Fibroblast of lung (primary cell): ENCODE measurements around the gene CCDC27.

Experiments
- CTCF ChIP-seq, 2 donors: IDR thresholded peaks in 1 of 2; conservative IDR thresholded peaks in 1 of 2; 1 replicate in 1 of 2; 2 replicates in 1 of 2; pipeline ENCODE4 v1.5.1; 2011 to 2012; ENCODE audit warnings: low read length in 2 of 2, control low read depth in 1 of 2, inconsistent platforms in 1 of 2, low read depth in 1 of 2, mild to moderate bottlenecking in 1 of 2
- EZH2 ChIP-seq: IDR thresholded peaks from 2 replicates; pipeline ENCODE4 v1.5.1; 2012; ENCODE audit warnings: low read length, control low read depth, mild to moderate bottlenecking; ENCODE audit errors: missing control alignments

- TF ChIP-seq CTCF (conservative IDR thresholded peaks at IDR 0.05 in 1 of 2, IDR thresholded peaks at IDR 0.05 in 1 of 2; ENCODE audit: low read depth in 1 of 2, low read length in 2 of 2) (no peak), EZH2 (no peak)
These were observed 29.4 kb upstream of the CCDC27 start for GRCh38 chr1:3722846-3723245.
